GM21723 (cell line): ENCODE results near the gene RTL10.

Experiments used
- ATAC-seq: cut with Tn5 transposase; IDR thresholded peaks from one replicate; pipeline ENCODE4 v1.9.1; 2021; ENCODE audit warnings: mild to moderate bottlenecking, moderate library complexity; ENCODE audit not compliant: unreplicated experiment

The RTL10 gene

DNA sequence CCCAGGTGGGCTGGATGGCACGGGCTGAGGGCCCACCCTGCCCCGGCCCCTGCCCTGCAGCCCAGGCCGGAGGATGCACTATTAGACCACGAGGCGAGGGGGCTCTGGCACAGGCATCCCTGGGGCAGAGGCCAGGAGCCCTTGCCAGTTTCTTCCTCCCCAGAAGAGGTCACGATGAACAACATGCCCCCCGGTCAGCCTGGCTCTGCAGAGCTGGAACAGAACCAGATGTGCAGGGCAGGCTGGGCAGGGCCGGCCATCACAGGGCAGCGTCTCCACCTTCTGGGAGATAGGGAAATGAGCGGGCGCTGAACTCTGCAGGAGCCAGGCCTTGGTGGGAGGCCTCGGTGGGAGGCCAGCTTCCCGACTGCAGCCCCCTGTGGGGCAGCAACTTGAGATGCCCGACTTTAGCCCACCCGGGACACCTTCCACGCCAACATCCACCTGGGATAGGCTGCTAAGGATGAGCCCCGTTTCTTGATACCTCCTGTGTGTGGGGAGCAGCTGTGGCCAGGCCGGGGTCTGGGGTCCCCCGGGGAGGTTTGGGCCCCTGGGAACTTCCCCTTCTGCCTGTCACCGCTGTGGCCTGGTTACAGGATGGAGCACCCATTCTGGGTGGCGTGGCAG, 21.8 kb upstream of the RTL10 start:
- ATAC-seq, result no peak

DNA sequence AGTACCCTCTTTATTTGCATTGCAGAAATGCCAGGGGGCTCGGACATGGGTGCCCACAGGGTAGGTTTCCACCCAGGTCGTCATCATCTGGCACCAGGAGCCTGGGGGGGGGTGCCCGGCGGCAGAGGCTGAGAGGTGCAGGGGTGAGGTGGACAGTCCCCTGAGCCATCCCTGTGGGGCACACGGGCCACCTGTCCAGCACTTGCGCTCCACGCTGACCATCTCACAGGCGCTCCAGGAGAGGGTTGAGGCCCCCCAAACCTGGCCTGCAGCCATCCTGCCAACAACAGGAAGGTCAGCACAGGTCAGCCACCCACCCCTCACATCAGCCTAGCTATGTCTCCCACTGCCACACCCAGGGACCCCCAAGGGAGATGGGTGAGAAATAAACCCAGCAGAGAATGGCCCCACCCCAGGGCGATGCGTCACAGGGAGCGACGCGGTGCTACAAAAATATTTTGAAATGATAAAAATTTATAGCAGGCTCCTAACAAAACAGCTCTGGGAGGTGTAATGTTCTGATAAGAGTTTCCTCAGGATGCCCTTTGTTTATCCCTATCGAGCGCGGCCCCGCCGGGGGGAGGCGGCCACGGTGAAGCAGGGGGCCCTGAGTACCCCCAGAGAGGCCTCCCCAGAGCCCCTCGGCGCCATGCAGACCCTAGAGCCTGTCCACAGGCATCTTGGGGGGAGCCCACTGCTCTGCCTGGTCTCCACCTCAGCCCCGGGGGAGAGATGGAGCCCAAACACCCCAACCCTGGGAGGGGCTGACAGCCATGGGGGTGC, 21.0 kb upstream of the RTL10 start:
- no peak for ATAC-seq

- ATAC-seq, result no peak
Observed at GRCh38 chr22:19875061-19875530, 20.4 kb upstream of the RTL10 start.

DNA sequence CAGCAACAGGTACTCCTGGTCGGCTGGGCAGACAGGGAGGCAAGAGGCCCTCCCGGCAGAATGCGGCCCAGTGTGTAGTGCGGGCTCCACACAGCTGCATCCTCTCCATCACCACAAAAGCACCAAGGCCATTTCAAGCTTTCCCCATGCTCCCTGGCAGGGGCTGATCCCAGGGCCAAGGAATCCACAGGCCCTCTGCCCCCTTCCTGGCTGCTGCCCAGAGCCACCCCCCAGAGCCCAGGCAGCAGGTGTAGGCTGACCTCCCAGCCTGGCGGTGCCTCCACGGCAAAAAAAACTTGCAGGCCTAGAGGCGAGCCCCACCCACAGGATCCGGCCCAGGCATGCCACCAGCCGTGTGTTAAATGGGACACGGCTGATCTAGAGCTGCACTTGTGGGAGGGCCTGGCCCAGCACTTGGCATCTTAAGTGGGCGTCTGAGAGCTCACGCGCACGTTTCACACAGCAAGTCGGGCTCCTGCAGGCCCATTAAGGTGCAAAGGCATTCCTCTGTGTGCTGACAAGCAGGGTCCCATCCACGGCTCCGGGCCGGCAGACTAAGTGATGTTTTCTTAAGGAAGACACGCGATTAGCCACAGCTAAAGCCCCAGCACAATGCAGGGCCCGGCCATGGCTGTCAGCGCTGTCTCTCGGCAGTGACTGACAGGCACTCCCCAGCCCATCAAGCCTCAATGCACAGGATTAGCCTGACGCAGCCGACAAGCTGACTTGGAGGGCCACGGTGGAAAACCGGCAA, 19.8 kb upstream of the RTL10 start:
- no peak for ATAC-seq

GRCh38 chr22:19873960-19874306, 19.3 kb upstream of the RTL10 start:
- no peak for ATAC-seq

DNA sequence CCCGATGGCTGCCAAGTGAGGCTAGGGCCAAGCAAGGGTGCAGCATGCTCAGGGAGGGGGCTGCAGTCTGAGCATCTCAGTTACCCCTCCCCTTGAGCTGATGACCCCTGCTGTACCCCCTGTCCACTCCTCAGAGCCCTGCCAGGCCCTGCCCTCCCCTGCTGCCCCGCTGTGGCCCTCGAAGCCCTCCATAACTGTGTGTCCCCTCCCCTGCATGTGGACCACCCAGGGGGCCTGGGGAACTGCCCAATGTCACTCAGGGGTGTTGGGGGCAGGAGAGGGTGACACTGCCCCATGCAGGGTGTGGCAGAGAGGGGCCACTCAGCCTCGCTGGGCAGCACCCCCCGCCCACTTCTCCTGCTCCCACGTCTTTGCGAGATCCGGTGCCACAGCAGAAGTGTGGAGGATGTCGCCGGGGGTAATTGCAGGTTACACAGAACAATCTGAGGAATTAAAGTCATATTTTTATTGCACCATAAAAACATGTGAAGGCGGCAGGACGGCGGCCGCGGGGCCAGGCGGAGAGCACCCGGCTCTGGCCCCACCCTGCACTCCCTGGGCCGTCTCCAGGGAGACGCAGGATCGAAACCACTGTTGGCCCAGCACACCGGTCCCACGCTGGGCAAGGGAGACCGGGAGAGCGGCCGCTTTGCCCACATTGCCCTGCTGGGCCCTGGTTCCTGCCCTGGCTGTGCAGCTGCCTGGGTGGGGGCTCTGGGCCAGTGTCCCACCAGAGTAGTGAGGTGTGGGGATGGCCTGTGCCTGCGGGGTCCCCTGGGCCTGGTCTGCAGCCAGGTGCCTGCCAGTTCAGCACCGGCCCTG, 18.7 kb upstream of the RTL10 start:
- ATAC-seq, result no peak

GRCh38 chr22:19872779-19873137, 18.1 kb upstream of the RTL10 start:
- ATAC-seq, result no peak

- ATAC-seq, result no peak
Observed at GRCh38 chr22:19871845-19872778, 17.4 kb upstream of the RTL10 start.

- ATAC-seq, result no peak
Observed at GRCh38 chr22:19871023-19871844, 16.6 kb upstream of the RTL10 start.

- no peak for ATAC-seq
Observed at GRCh38 chr22:19870153-19871022, 15.7 kb upstream of the RTL10 start.

DNA sequence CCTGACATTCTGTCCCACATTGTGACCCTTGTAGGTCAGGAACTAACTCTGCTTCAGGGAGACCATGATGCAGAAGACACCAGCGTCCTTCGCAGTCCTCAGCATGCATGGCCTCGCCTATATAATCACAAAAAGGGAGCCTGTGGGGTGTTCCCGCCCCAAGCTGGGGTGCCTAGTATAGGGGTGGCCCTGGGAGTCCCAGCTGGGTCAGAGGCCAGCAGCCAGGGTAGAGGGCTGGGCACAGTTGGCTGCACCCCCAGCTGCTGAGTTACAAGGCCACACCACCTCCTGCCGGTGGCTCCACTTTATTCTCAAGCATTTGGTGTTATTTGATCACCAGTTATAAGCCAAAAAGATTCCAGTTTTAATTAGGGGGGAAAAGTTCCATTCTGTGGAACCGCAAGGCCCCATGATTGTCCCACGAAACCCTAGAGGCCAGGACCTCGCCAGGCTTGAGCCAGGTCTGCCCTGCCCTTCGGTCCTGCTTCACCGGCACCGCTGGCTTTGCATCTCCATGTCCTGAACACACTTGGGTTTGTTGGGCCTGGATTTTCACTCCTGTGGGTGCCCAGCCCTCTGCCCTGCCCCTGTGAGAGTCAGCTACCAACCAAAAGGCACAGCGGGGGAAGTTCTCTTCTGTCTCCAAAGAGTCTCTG, 15.0 kb upstream of the RTL10 start:
- ATAC-seq, result no peak

- no peak for ATAC-seq
Observed at GRCh38 chr22:19868773-19869471, 14.2 kb upstream of the RTL10 start.

GRCh38 chr22:19868333-19868732, 13.7 kb upstream of the RTL10 start:
- no peak for ATAC-seq

DNA sequence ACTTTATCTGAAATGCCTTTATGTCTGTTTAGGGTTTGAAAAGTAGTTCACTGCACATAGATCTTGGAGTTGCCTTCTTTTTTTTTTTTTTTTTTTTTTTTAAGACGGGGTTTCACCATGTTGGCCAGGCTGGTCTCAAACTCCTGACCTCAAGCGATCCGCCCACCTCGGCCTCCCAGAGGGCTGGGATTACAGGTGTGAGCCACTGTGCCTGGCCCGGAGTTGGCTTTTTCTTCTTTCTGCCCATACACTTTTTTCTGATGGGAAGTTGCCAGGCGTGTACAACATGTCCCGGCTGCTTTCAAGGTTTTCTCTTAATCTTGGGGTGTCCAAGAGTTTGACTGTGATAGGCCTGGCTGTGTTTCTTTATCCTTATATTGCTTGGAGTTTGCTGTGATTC, 12.9 kb upstream of the RTL10 start:
- ATAC-seq, result no peak

DNA sequence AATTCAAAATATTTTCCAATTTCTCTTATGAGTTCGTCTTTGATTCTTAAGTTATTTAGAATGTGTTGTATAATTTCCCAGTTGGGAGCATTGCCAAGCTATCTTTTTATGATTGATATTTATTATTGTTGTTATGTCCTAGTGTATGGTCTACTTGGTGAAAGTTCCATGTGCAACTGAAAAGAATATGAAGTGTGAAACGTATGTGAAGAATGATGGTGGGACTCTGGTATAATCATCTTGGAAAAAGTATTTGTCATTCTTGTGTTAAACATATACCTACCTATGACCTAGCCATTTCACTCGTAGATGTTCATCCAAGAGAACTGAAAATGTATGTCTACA, 12.0 kb upstream of the RTL10 start:
- no peak for ATAC-seq

DNA sequence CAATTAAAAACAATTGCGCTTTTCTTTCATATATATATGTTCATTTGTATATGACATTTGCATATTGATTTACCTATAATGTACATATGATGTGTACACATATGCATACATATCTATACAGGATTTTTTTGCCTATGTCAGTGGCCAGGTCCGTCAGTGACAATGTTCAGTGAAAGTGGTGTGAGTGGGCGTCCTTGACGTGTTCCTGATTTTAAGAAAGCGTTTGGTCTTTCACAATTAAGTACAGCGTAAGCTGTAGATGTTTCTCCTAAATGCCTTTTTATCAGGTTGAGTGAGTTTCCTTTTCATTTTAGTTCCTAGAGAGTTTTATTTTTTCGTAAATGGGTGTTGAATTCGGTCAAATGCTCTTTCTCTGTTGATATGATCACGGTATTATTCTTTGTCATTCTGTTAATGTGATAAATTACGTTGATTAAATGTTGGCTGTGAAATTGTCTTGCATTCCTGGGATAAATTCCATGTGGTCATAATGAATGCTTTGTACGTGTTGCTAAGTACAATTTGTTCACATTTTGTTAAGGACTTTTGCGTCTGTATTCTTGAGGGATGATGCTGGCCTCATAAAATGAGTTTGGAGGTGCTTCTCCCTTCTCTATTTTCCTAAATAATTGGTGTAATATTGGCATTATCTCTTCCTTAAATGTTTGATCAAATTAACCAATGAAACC, 10.6 kb upstream of the RTL10 start:
- ATAC-seq, result no peak
